HepG2 (cell line): ENCODE measurements around the gene PIK3R3. TPM values are rescaled to one million over a fixed set of nuclear protein-coding genes. Genes with fewer than 3 reads are reported as not detected.
A peak's percentile ranks its signal among the peaks of the same experiment; 100 is the strongest.

Source experiments
- ARHGAP35 ChIP-seq: sonication (generic); formaldehyde crosslinking; IDR thresholded peaks from 2 replicates; pipeline ENCODE4 v1.9.0; 2022; ENCODE audit warnings: mild to moderate bottlenecking, inconsistent platforms, moderate library complexity, missing genetic modification reagents, borderline replicate concordance
- CAMTA2 ChIP-seq: sonication (generic); formaldehyde crosslinking; IDR thresholded peaks from 2 replicates; pipeline ENCODE4 v1.4.0; 2020; ENCODE audit warnings: mild to moderate bottlenecking, missing genetic modification reagents, borderline replicate concordance
- CEBPG ChIP-seq: IDR thresholded peaks from 2 replicates; pipeline ENCODE4 v1.6.1; 2016
- DBP ChIP-seq: sonication (generic); formaldehyde crosslinking; IDR thresholded peaks from 2 replicates; pipeline ENCODE4 v1.4.0; 2020; ENCODE audit warnings: missing genetic modification reagents; ENCODE audit errors: not compliant biosample characterization
- FOXA1 ChIP-seq, 2 experiments: fragments of 450-650 bp in 1 of 2; sonication (generic) in 1 of 2; formaldehyde crosslinking in 1 of 2; IDR thresholded peaks; 2 replicates each; pipeline versions ENCODE4 v1.4.0 to v1.6.1; 2016 to 2020; ENCODE audit warnings: missing genetic modification reagents in 1 of 2
- GFI1 ChIP-seq: sonication (generic); formaldehyde crosslinking; IDR thresholded peaks from 2 replicates; pipeline ENCODE4 v1.5.0; 2020; ENCODE audit warnings: missing genetic modification reagents, mild to moderate bottlenecking, borderline replicate concordance
- GPBP1L1 ChIP-seq: sonication (generic); formaldehyde crosslinking; IDR thresholded peaks from 2 replicates; pipeline ENCODE4 v1.5.0; 2020; ENCODE audit warnings: mild to moderate bottlenecking, missing genetic modification reagents
- HCFC1 ChIP-seq: fragments of 150-350 bp; IDR thresholded peaks from 2 replicates; pipeline ENCODE4 v1.6.1; 2014; ENCODE audit warnings: low read depth, low read length
- HMGXB3 ChIP-seq: sonication (generic); formaldehyde crosslinking; IDR thresholded peaks from 2 replicates; pipeline ENCODE4 v1.4.0; 2020; ENCODE audit warnings: missing genetic modification reagents, borderline replicate concordance
- HNF4G ChIP-seq, 2 experiments: sonication (generic) in 1 of 2; formaldehyde crosslinking in 1 of 2; IDR thresholded peaks; 2 replicates each; pipeline versions ENCODE4 v1.4.0 to v1.6.1; 2011 to 2020; ENCODE audit warnings: borderline replicate concordance in 2 of 2, low read depth in 2 of 2, mild to moderate bottlenecking in 2 of 2, low read length in 1 of 2, missing genetic modification reagents in 1 of 2, moderate library complexity in 1 of 2
- MEIS2 ChIP-seq: sonication (generic); formaldehyde crosslinking; IDR thresholded peaks from 2 replicates; pipeline ENCODE4 v1.9.0; 2021; ENCODE audit warnings: mild to moderate bottlenecking, missing genetic modification reagents
- MTA3 ChIP-seq: sonication (generic); formaldehyde crosslinking; IDR thresholded peaks from 2 replicates; pipeline ENCODE4 v1.4.0; 2020; ENCODE audit warnings: missing genetic modification reagents
- RARA ChIP-seq: IDR thresholded peaks from 2 replicates; pipeline ENCODE4 v1.6.1; 2016; ENCODE audit warnings: missing genetic modification reagents, missing compliant biosample characterization
- SMAD1 ChIP-seq: sonication (generic); formaldehyde crosslinking; IDR thresholded peaks from 2 replicates; pipeline ENCODE4 v1.4.0; 2020; ENCODE audit warnings: missing genetic modification reagents, low read depth, mild to moderate bottlenecking, borderline replicate concordance
- SP4 ChIP-seq: sonication (generic); formaldehyde crosslinking; IDR thresholded peaks from 2 replicates; pipeline ENCODE4 v1.8.1; 2023; ENCODE audit warnings: mild to moderate bottlenecking, missing genetic modification reagents
- ZBTB42 ChIP-seq: sonication (generic); formaldehyde crosslinking; IDR thresholded peaks from 2 replicates; pipeline ENCODE4 v1.5.0; 2020; ENCODE audit warnings: mild to moderate bottlenecking, missing genetic modification reagents
- ZBTB7A ChIP-seq: sonication (generic); formaldehyde crosslinking; IDR thresholded peaks from 2 replicates; pipeline ENCODE4 v1.8.0; 2022; ENCODE audit warnings: mild to moderate bottlenecking, missing genetic modification reagents
- ZBTB8A ChIP-seq: sonication (generic); formaldehyde crosslinking; IDR thresholded peaks from 2 replicates; pipeline ENCODE4 v1.4.0; 2020; ENCODE audit warnings: mild to moderate bottlenecking, low read depth, missing genetic modification reagents, borderline replicate concordance
- ZFP36L1 ChIP-seq: sonication (generic); formaldehyde crosslinking; IDR thresholded peaks from 2 replicates; pipeline ENCODE4 v1.8.0; 2022; ENCODE audit warnings: mild to moderate bottlenecking, missing genetic modification reagents, moderate library complexity
- ZNF510 ChIP-seq: sonication (generic); formaldehyde crosslinking; IDR thresholded peaks from 2 replicates; pipeline ENCODE4 v1.4.0; 2020; ENCODE audit warnings: low read depth, mild to moderate bottlenecking, missing genetic modification reagents
- ZNF564 ChIP-seq: sonication (generic); formaldehyde crosslinking; IDR thresholded peaks from 2 replicates; pipeline ENCODE4 v1.8.1; 2023; ENCODE audit warnings: mild to moderate bottlenecking, missing genetic modification reagents
- ZNF576 ChIP-seq: sonication (generic); formaldehyde crosslinking; IDR thresholded peaks from 2 replicates; pipeline ENCODE4 v1.4.0; 2020; ENCODE audit warnings: mild to moderate bottlenecking, missing genetic modification reagents
- ZNF772 ChIP-seq: sonication (generic); formaldehyde crosslinking; IDR thresholded peaks from 2 replicates; pipeline ENCODE4 v1.5.0; 2020; ENCODE audit warnings: mild to moderate bottlenecking, missing genetic modification reagents
- polyA plus RNA-seq, 8 experiments: library from polyadenylated mRNA; depleted of rRNA in 3 of 8; stranded (reverse) in 7 of 8; unstranded in 1 of 8; fragments of >200 nt; fragmentation: Illumina TruSeq in 4 of 8; extraction: Trizol in 4 of 8; gene quantifications; 2 replicates each; pipeline versions ENCODE4 v1.2.1 to v1.2.3, GENCODE V29; 2011 to 2016; ENCODE audit warnings: low read depth in 4 of 8, missing spikeins in 1 of 8, mixed read lengths in 1 of 8; ENCODE audit not compliant: insufficient read depth in 1 of 8
- total RNA-seq, 5 experiments: library from RNA; depleted of rRNA; stranded (reverse); fragments of >200 nt; fragmentation: Illumina TruSeq; extraction: Trizol; gene quantifications; 2 replicates each; pipeline ENCODE4 v1.2.3, GENCODE V29; 2016; ENCODE audit warnings: low read depth in 1 of 5

Gene PIK3R3
- total and polyA plus RNA-seq, 2 of the 13 experiments (the other 11 are each of a cell fraction or from before 2014, with no cell fraction given): 0.37 to 6.9 TPM

- TF ChIP-seq ZNF576 (CRISPR knock-in tag) (no peak), HMGXB3 (peak; percentile 89), DBP (CRISPR knock-in tag) (no peak), ZNF510 (CRISPR knock-in tag) (peak; percentile 95), ZNF564 (CRISPR knock-in tag) (peak; percentile 91), MTA3 (CRISPR knock-in tag) (no peak), HNF4G (IDR thresholded peaks at IDR 0.05; ENCODE audit: borderline replicate concordance, low read depth, low read length) (no peak), HNF4G (CRISPR knock-in tag; IDR thresholded peaks at IDR 0.05; ENCODE audit: borderline replicate concordance, low read depth) (no peak), CEBPG (CRISPR knock-in tag) (peak; percentile 61), ZBTB7A (CRISPR knock-in tag) (peak; percentile 89), CAMTA2 (CRISPR knock-in tag) (0 out of 2 replicates have a peak, but pooled peaks have one; percentile 37), GFI1 (peak; percentile 88), HCFC1 (no peak), SP4 (CRISPR knock-in tag) (peak; percentile 82), MEIS2 (CRISPR knock-in tag) (peak; percentile 76; the same call in 1 of the 2 replicates), RARA (peak; percentile 69), ZBTB8A (CRISPR knock-in tag) (no peak), ZFP36L1 (CRISPR knock-in tag) (peak; percentile 86; the same call in 1 of the 2 replicates), ZNF772 (CRISPR knock-in tag) (peak; percentile 98), ZBTB42 (peak; percentile 79), SMAD1 (CRISPR knock-in tag) (peak; percentile 94; the same call in 1 of the 2 replicates), FOXA1 (IDR thresholded peaks at IDR 0.05) (no peak), FOXA1 (CRISPR knock-in tag; IDR thresholded peaks at IDR 0.05) (peak; percentile 4; the same call in 1 of the 2 replicates), ARHGAP35 (peak; percentile 94), GPBP1L1 (CRISPR knock-in tag) (no peak)
Observed at GRCh38 chr1:46132529-46133180, at the start of gene PIK3R3 (continued).
